ENCODE measurements around the gene CSNK1A1L. TPM values are rescaled to one million over a fixed set of nuclear protein-coding genes. Genes with fewer than 3 reads are reported as not detected.

The CSNK1A1L gene
- not detected for total RNA-seq
- long read RNA-seq = 0 reads

- Histone ChIP-seq H3K36me3 (no peaks in the 10 kb centered on the region), H3K4me3 (no peak within 1 kb of the TSS)
- intact Hi-C loops (cut with micrococcal nuclease) = no loop called here
Observed at GRCh38 chr13:37105251-37105714, at the start of gene CSNK1A1L. Gene CSNK1A1L (minus strand): TSS chr13:37105664. CDS start chr13:37105256, 408 bp downstream.

DNA sequence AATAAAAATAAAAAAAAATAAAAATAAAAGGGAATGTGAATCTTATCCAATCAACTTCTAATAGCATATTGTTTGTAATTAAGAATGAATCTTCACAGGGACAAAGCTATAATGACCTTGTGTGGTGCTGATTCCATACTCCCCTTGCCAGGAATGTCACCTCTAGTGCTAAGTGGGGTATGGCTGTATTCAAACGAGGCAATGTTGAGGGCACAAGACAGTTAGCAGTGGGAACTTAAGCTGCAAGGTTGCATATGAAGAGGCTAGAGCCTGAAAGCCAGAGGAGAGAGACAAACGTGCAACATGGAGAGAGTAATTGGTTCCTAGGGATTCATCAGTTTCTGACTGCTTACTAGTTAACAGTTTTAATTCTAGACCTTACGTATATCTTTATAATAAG lies 43.9 kb upstream of the CSNK1A1L start:
- no peaks in the 10 kb centered on the region for H3K36me3 ChIP-seq
- no peak for DNase-seq
- TF ChIP-seq CTCF (IDR thresholded peaks at IDR 0.05; ENCODE audit: borderline replicate concordance) = no peak
- intact Hi-C loops (cut with micrococcal nuclease) = no loop called here
- H3K4me3 ChIP-seq = no peak overlapping the region
- no peaks in the 10 kb centered on the region for H3K27me3 ChIP-seq (ENCODE audit: low read depth)
- H3K9me3 ChIP-seq (replicated peaks) = no peaks in the 10 kb centered on the region
- no peak overlapping the region for H3K27ac ChIP-seq (replicated peaks)
- H3K4me1 ChIP-seq = peaks cover 9% of the 10 kb centered on the region

More at GRCh38 chr13:37105251-37105714, at the start of gene CSNK1A1L:
- Histone ChIP-seq H3K27me3 (ENCODE audit: low read depth) (no peaks in the 10 kb centered on the region), H3K27ac (replicated peaks) (no peak within 1 kb of the TSS), H3K4me1 (peaks cover 3% of the 10 kb centered on the region), H3K9me3 (replicated peaks) (no peaks in the 10 kb centered on the region)
- TF ChIP-seq CTCF (IDR thresholded peaks at IDR 0.05; ENCODE audit: borderline replicate concordance) = no peak
- DNase-seq = no peak

DNA sequence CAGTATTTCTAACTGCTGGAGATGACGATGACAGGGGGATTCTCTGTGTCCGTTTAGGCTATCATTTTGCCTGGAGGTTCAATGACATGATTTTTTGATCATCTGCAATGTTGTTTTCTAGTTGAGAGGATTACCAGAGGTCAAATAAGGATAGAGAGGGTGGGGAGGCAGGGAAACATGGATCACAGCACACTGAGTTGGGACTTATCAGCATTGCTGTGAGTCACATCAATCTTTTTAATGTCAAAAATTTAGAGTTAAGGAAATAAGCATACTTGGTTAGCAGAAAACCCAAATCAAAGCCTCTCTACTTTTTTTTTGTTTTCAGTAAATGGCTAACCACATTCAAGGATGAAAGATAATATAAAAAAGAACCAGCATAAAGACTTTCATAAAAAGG lies 43.0 kb upstream of the CSNK1A1L start:
- Histone ChIP-seq H3K27ac (replicated peaks) (no peak overlapping the region), H3K9me3 (replicated peaks) (no peaks in the 10 kb centered on the region), H3K4me1 (peaks cover 9% of the 10 kb centered on the region), H3K36me3 (no peaks in the 10 kb centered on the region), H3K27me3 (ENCODE audit: low read depth) (no peaks in the 10 kb centered on the region), H3K4me3 (no peak overlapping the region)
- no peak for TF ChIP-seq CTCF (IDR thresholded peaks at IDR 0.05; ENCODE audit: borderline replicate concordance)
- DNase-seq = no peak
- intact Hi-C loops (cut with micrococcal nuclease) = no loop called here

- intact Hi-C loops (cut with micrococcal nuclease) = no loop called here
- Histone ChIP-seq H3K4me3 (no peak overlapping the region), H3K4me1 (peaks cover 9% of the 10 kb centered on the region), H3K27me3 (ENCODE audit: low read depth) (no peaks in the 10 kb centered on the region), H3K36me3 (no peaks in the 10 kb centered on the region), H3K9me3 (replicated peaks) (no peaks in the 10 kb centered on the region), H3K27ac (replicated peaks) (no peak overlapping the region)
- TF ChIP-seq CTCF (IDR thresholded peaks at IDR 0.05; ENCODE audit: borderline replicate concordance) = no peak
- no peak for DNase-seq
Observed at GRCh38 chr13:37144661-37145060, 39.2 kb upstream of the CSNK1A1L start.

DNA sequence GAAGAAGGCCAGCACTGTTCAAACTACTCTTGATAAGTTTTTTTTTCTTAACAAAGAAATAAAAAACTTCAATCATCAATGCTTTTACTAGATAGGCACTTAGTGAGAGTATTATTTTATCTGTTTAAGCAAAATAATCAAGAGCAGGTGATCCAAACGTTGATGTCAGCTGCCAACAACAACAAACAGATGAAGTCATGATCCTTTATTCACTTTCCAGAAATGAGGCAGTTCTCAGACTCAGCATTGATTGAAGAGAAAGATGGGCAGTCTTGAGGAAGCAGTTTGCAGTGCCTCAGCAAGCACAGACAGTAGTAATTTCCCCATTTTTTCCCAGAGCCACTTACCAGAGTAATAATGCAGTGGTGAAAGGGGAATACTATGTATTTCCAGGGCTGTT lies 38.4 kb upstream of the CSNK1A1L start:
- Histone ChIP-seq H3K9me3 (replicated peaks) (no peaks in the 10 kb centered on the region), H3K27me3 (ENCODE audit: low read depth) (no peaks in the 10 kb centered on the region), H3K4me3 (no peak overlapping the region), H3K36me3 (no peaks in the 10 kb centered on the region), H3K27ac (replicated peaks) (no peak overlapping the region), H3K4me1 (peaks cover 9% of the 10 kb centered on the region)
- intact Hi-C loops (cut with micrococcal nuclease) = no loop called here
- no peak for TF ChIP-seq CTCF (IDR thresholded peaks at IDR 0.05; ENCODE audit: borderline replicate concordance)
- no peak for DNase-seq

Measured in left ventricle myocardium inferior (tissue), 1 donor.